ENCODE measurements around the gene CLCN1.
"Not testable (repeated sequence)": the region's sequence is repeated elsewhere in the genome, so short reads cannot be mapped to it uniquely, and the experiment has no call there.

CLCN1 gene

DNA sequence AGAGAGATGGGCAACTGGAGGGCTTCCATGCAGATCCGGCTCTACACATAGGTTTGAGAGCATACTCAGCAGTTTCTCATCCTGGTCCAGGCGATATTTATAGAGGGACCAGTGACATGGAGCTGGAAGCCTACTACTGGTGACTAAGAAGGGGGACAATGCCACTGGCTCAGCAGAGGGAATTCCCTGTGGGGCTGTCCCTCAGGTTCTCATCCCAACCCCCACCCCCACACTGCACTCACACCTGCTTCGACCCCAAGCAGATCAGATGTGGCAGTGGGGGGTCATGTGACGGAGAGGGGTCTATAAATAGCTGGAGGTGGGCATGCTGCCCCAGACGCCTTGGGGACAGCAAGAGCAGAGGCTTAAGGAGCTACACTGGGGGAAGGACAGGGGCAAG, at the start of gene CLCN1:
Gene CLCN1, plus strand, starts transcription at position 336 of the 400 bp plus-strand sequence. CDS start 102 bp downstream, outside the sequence.
- DNase-seq, result no peak

DNA sequence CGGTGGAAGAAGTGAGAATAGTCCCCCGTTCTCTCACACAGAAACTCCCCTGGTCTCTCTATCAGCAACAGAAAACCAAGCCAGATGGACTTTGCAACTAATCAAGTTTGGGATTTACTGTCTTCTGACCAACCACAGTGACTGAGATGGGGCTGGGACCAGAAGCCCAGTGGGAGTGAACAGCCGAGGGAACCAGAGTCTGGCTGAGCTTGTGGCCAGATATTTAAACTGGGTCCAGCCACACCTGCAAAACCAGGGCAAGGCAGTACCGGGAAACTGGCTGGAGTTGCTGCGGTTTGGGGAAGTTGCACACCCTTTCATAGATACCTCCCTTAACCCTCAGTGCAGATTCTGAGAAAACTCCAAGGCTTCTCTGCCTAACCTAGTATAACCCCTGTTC, 46.7 kb upstream of the CLCN1 start:
- DNase-seq, result no peak

- no peak for DNase-seq
These were observed 44.7 kb upstream of the CLCN1 start for GRCh38 chr7:143271240-143271639.

GRCh38 chr7:143272871-143273270, 43.0 kb upstream of the CLCN1 start:
- DNase-seq, result no peak

DNA sequence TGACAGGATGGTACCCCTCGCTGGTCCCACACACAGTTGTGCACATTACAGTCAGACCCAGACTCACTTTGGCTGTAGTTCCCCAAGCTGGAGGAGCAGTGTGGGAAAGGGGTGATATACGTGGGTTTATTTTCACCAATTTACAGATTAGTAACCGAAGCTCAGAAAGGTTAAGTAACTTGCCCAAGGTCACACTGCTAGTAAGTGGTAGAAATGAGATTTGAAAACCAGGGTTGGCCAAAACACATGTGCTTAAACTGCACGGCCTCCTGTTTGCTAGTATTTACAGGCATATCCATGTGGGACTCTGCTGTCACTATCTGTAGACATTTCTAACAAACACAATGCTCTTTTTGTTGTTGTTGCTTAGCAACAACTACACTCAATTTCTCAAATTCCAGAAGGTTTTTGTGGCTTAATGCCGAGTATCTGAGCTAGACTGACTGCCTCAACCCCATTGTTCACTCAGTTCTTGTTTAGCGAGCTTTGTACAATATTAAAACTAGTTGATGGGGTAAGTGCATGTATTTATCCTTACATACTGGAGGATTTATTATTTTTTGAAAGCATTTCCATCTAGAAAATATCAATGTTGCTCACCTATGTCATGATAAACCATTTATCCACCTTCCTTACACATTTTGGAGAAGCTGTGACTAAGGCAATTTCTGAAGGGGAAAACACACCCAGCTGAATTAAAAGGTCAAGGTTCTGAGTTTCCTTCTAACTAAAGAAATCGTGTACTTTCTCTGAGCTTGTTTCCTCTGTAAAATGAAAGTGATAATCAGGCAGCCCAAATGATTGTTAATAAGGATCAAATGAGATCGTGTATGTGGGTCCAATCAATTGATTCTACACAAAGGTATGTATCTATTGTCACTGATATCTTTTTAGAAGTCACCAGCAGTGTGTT, 36.5 kb upstream of the CLCN1 start:
- no peak for DNase-seq

DNA sequence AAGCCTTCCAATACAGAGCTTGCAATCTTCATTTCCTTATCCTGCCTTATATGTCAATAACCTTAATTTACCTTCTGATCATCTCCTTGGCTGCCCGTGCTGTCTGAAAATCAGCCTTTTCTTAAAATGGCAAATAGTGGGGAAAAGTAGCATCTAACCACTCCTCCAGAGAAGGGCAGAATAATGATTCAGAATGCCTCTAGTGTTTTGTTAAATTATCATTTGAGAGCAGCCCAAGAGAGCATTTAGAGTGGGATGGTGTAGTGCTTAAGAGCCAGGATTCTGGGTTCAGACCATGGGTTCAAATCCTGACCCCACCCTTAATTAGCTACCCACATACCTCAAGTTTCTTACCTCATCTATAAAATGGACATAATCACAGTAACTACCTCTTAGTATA, 35.8 kb upstream of the CLCN1 start:
- no peak for DNase-seq

- no peak for DNase-seq
These were observed 35.3 kb upstream of the CLCN1 start for GRCh38 chr7:143280566-143280965.

GRCh38 chr7:143281529-143281928, 34.4 kb upstream of the CLCN1 start:
- no peak for DNase-seq

DNA sequence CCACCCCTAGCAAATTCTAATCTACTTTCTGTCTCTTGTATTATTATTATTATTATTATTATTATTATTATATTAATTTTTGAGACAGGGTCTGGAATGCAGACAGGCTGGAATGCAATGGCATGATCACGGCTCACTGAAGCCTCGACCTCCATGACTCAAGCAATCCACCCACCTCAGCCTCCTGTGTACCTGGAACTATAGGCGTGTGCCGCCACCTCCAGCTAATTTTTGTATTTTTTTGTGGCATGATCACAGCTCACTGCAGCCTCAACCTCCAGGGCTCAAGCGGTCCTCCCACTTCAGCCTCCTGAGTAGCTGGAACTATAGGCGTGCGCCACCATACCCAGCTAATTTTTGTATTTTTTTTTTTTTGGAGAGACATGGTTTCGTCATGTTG, 33.8 kb upstream of the CLCN1 start:
- no peak for DNase-seq

DNA sequence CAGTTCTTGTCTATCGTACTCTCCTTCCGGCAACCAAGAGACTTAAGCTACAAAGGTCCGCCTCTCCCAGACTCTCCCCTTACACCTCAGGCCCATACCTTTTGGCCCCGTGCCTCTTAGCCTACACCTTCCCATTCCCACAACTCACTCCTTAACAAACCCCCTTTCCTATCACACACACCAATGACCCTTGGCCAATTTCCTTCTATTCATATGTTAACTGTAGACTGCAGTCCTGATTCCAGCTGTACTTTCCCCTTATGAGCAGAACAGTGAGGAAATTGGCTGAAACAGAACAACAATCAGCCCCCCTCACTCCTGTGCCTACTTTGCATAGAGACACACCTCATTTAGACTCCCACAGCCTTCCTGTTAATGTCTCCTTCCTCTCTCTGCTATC, 32.5 kb upstream of the CLCN1 start:
- DNase-seq, result no peak

- no peak for DNase-seq
These were observed 31.1 kb upstream of the CLCN1 start, which contains the start of gene TMEM139 for GRCh38 chr7:143284591-143285469. TSS of gene TMEM139 (plus strand) at chr7:143284958. CDS start at chr7:143285958, 1,000 bp downstream.

- DNase-seq, result no peak
These were observed 30.5 kb upstream of the CLCN1 start for GRCh38 chr7:143285470-143285778.

DNA sequence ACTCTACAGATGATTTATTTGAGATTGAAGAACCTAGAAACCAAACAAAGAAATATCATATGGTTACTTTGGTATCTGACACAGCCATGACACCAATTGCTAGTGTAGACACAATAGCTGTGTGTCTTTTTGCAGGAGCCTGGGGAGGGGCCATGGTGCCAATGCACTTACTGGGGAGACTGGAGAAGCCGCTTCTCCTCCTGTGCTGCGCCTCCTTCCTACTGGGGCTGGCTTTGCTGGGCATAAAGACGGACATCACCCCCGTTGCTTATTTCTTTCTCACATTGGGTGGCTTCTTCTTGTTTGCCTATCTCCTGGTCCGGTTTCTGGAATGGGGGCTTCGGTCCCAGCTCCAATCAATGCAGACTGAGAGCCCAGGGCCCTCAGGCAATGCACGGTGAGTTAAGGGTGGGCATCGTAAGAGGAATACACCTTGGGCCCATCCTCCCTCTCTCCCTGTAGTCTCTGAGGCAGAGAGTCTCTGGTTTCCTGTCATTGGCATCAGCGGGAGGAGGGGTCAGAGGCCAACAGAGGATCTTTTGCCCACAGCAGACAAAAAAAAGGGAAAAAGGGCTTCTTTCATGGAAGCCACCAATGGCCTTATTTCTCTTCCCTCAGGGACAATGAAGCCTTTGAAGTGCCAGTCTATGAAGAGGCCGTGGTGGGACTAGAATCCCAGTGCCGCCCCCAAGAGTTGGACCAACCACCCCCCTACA, 29.9 kb upstream of the CLCN1 start:
- DNase-seq, result no peak

DNA sequence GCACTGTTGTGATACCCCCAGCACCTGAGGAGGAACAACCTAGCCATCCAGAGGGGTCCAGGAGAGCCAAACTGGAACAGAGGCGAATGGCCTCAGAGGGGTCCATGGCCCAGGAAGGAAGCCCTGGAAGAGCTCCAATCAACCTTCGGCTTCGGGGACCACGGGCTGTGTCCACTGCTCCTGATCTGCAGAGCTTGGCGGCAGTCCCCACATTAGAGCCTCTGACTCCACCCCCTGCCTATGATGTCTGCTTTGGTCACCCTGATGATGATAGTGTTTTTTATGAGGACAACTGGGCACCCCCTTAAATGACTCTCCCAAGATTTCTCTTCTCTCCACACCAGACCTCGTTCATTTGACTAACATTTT, 29.4 kb upstream of the CLCN1 start:
- DNase-seq, result no peak

DNA sequence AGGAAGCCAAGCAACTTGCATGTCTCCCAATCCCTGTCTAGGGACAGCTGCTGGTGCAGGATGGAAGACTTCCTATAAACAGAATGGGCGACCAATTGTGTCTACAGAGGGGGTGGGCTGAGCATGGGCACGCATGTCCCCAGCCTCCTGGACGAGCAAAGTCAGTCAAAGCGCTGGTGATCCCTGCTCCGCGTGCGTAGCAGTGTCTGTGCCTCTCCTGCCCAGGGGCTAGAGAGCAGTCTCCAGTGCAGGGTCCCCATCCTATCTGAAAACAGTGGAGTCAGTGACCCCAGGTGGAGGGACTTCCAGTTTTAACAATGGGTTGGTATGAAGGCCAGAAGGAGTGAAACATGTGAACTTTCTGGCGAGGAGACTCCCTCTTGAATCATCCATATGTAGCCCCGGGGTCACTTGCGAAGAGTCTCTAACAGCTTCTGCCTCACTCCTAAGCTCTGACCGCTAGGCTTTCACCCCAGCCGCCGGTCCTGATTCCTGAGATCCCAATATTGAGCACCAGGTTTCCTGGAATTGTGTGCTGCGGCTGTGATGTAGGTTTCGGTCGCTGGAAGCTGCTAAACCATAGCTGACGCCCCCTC, 28.5 kb upstream of the CLCN1 start:
- DNase-seq, result no peak

DNA sequence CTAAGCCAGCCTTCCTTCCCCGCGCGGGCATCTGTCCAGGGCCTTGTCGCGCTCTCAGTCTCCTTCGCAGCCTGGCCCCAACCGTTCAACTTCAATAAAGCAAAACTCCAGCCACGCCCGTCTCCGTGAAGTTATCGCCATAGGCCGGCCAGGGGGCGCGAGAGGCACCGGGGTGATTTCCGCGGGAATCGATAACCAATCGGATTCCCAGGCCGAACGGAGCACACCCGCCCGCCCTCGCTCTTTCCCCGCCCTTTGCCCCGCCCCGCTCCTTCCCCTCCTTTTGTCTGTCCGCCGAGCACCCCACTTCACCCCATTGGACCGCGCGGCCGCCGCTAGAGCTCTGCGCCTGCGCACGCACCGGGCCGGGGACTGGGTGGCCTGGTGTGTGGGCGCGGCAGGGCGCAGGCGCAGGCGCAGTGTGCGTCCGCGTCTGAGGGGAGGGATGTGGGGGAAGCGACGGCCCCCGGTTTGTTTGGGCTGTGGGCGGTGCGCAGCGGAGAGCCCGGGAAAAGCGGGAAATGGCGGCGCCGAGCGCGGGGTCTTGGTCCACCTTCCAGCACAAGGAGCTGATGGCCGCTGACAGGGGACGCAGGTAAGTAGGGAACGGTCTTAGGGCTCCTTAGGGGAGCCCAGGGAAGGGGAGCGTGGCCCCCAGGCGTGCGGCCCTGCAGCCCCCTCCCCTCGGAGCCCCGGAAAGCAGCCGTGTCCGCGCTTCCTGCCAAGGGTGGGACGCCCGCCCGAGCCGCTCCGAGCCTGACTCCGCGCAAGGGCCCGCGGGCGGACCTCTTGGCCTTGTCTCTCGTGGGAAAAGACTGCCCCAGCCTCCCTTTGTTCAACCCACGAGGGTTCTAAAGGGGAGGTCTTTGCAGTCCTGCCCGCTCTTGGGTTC, 27.7 kb upstream of the CLCN1 start, which contains the start of gene CASP2:
Gene CASP2, plus strand, starts transcription at position 417 of the 892 bp plus-strand sequence. Its CDS starts 105 bp downstream, at position 522.
- peak; percentile 81 for DNase-seq

GRCh38 chr7:143288836-143289235, 27.1 kb upstream of the CLCN1 start:
- DNase-seq, result no peak

GRCh38 chr7:143289421-143289820, 26.5 kb upstream of the CLCN1 start:
- no peak for DNase-seq

- DNase-seq, result not testable (repeated sequence)
These were observed 26.0 kb upstream of the CLCN1 start for GRCh38 chr7:143289888-143290287.

- no peak for DNase-seq
These were observed 25.6 kb upstream of the CLCN1 start for GRCh38 chr7:143290293-143290692.

DNA sequence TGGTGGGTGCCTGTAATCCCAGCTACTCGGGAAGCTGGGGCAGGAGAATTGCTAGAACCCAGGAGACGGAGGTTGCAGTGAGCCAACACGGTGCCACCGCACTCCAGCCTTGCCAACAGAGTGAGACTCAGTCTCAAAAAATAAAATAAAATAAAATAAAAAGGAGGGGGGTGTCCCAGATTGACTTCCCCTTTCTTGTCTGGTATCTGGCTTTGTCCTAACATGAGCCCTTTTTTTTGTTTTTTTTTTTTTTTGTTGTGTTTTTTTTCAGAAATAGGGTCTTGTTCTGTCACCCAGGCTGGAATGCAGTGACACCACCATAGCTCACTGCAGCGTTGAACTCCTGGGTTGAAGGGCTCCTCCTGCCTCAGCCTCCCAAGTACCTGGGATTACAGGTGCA, 23.0 kb upstream of the CLCN1 start:
- DNase-seq, result no peak

DNA sequence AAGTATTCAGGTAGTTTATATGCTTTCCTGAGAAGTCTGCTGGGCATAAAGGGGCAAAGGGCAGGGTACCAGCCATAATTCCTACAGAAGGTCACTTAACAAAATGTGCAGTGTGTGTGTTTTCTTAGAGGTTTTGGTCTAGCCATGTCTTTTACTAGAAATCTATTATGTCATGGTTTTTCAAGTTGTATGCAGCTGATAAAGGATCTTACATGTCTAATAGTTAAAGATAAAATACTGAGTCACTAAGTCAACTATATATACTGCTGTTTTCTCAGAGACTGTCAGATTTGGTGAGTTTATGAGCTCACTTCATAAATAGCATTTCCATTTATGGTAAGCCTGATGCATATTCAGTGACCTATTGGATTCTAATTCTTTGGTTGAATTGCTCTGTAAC, 20.0 kb upstream of the CLCN1 start:
- no peak for DNase-seq
